Measurements from ENCODE around the gene MISP3.
A peak's percentile ranks its signal among the peaks of the same experiment; 100 is the strongest.

The MISP3 gene

GRCh38 chr19:14080887-14081796 is 8.6 kb downstream of the MISP3 start:
- DNase-seq (ENCODE audit: low spot score): peak; percentile 99

DNA sequence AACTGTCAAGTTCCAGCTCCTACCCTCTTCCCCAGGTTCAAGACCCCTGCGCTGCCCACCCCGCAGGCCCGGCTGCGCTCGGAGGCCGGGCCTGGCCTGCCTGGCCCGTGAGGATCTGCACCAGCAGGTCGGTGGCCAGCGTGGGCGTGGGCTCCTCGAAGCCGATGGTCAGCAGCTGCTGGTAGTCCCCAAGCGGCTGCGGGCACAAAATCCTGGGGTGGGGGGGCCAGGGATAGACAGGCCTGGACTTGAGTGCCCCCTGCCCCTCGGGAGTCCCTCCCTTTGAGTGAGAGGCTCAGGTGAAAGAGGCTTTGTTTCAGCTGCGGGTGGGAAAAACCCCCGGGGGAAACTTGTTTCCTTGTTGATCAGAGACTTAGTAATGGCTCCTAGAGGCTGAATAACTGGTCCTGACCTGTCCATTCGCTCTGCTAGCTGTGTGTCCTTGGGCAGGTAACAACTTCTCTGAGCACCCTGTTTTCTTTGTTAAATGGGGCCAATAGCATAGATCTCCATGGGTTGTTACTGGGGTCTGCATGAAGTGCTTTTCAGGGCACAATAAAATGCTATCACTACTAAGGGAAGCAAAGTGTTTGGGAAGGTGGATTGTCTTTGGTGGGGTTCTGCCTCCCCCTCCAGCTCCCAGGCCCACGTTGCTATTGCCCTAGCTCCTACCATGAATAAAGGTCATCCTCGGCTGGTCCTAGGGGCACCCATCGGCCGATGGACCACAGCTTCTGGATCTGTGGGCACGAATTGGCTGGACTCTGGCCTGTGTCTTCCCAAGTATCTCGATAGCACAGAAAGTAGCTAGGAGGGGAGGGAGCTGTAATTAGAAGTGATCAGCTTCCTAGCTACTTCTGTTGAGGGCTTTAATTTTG is 9.4 kb downstream of the MISP3 start:
- no peak for DNase-seq (ENCODE audit: low spot score)

DNA sequence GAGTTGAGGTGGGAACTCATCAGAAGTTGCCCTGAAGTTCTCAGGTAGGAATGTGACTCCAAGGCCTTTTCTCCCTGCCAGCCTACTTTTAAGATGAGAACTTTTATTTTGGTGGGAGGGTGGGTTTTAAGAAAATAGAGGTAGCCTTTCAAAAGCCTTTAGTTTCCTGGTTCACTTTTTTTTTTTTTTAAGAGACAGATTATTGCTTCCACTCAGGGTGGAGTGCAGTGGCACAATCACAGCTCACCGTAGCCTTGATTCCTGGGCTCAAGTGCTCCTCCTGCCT is 10.0 kb downstream of the MISP3 start:
- DNase-seq (ENCODE audit: low spot score): no peak

- DNase-seq (ENCODE audit: low spot score): no peak
Measured at GRCh38 chr19:14085309-14085995, 12.9 kb downstream of the MISP3 start, which contains the start of gene C19orf67. C19orf67 (minus strand) TSS chr19:14085783; CDS start chr19:14085627, 156 bp downstream.

DNA sequence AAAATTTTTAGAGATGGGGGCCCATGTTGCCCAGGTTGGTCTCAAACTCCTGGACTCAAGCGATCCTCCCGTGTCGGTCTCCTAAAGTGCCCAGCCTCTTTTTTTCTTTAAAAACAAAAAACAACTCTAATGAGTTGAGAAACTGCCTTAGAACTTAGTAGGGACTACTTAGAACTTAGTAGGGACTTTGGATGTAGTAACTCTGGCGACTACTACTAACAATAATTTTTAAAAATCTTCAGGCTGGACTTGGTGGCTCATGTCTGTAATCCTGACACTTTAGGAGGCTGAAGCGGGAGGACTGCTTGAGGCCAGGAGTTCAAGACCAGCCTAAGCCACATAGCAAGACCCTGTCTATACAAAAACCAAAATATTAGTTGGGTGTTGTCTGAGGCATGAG is 13.5 kb downstream of the MISP3 start:
- DNase-seq (ENCODE audit: low spot score): no peak

- DNase-seq (ENCODE audit: low spot score): no peak
Measured at GRCh38 chr19:14088634-14089411, 16.2 kb downstream of the MISP3 start.

DNA sequence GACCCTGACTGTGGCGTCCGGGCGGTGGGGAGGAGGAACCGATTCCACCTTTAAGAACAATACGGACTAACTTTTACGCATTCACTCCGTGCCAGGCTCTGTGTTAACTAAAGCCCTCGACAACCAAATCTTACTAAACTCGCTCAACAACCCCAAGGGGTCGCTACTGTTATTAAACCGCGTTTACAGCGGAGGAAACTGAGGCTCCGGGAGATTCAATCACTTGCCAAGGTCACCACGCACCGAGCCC is 16.8 kb downstream of the MISP3 start:
- no peak for DNase-seq (ENCODE audit: low spot score)

DNA sequence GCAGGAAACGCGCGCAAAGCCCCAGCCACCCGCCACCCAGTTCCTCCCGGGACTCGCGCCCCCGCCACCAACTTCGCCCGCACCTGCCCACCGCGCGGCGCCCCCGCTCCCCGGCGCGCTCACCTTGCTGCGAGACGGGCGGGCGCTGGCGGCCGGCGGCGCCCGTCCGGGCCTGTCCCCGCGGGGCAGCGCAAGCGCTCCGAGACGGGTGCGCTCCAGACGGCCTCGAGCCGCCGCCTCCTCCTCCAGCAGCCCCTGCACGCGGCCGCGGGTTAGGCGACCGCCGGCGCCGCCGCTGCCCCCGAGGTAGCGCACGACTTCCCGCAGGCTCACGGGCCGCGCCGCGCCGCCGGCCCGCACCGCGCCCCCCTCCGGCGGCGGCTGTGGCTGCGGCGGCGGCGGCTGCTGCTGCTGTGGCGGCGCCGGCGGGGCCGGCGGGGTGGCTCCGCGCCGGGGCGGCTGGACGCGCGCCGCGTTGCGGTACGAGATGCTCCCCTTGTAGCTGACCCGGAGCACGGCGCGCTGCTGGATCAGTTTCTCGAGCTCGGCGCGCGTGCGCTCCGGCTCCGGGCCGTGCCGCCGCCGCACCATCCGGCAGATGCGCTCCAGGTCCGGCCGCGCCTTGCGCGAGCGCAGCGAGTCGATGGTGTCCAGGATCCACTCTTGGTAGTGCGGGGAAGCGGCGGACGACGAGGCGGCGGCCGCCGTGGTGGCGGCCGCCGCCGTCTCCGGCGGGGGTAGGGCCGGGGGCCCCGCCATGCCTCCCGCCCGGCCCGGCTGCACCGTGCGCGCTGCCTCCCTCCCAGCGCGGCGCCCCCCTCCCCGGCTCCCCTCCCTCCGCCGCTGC is 17.3 kb downstream of the MISP3 start:
- DNase-seq (ENCODE audit: low spot score): peak; percentile 75

- DNase-seq (ENCODE audit: low spot score): peak; percentile 83
Measured at GRCh38 chr19:14090509-14091080, 18.0 kb downstream of the MISP3 start, which contains the start of gene SAMD1. SAMD1 (minus strand) TSS chr19:14090751.

DNA sequence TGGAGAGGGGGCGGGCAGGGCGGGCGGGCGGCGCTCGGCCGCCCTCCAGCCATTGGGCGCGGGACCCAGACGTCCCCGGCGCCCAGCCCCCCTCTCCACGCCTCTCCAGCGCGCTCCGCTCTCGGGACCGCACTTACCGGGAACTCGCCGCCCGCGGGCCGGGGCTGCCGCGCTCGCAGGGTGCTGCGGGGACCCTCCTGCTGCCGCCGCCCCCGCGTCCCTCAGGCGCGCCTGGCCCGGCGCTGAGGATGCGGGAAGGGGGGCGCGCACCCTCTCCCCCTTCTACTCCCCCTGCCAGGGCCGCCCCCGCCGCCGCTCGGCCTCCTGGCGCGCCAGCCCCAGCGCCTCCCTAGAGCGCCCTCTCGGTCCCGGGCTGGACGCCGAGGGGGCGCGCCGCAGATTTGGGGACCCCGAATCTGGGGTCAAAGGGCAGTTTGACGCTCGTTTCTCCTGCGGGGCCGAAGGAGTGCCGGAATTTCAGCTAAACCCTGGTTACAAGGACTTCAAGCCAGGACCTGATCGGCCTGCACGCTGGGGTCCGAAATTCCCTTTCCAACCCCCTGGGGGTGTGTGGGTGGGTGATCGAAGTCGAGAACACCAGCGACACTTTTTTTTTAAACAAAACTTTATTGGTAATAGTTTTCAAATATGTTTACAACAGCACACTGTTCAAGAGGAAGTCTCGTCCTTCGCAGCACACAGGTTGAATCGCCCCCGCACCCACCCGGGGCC is 18.7 kb downstream of the MISP3 start:
- DNase-seq (ENCODE audit: low spot score): peak; percentile 78

- DNase-seq (ENCODE audit: low spot score): no peak
Measured at GRCh38 chr19:14091813-14092462, 19.4 kb downstream of the MISP3 start.

DNA sequence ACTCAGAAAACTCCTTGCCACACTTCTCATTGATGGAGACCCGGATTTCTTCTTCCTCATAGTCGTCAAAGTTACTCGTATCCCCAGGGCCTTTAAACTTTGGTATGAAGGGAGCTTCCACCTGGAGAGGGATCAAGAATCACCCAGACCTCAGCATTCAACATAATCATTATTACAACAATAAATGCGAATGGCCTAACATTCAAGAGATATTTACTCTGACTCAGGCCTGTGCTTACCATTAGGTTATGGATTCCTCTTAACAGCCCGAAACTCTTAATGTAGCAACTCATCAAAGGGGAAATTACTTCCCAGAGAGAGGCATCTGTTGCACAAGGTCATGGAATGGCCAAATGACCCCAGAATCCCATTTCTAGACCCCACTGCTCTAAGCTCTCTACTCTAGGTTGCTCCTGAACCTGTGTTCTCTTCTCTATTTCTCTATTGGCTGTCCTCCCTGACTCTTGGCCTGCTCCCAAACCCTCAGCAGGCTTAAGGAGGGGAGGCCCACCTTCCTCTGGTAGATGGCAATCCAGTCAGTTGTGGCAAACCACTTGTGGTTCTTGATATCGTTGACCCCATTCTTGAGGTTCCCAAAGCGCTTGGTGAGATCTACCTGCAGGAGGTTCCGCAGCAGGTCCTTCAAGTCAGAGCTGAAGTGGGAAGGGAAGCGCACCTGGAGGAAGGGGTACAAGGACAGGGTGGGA is 20.7 kb downstream of the MISP3 start:
- no peak for DNase-seq (ENCODE audit: low spot score)

DNA sequence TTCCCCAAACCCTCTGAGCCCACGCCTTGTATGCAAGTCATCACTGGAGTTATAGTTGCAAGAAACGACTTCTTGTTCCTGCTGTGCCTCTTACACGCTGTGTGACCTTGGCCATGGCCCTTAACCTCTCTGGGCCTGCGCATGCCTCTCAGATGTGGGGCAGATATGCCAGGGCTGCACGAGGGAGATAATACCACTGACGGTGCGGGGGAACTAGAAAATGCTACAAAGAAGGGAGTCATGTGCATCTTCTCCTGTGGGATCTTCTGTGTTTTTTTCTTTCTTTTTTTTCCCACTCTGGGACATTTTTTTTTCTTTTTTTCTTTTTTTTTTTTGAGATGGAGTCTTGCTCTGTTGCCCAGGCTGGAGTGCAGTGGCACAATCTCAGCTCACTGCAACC is 22.3 kb downstream of the MISP3 start:
- no peak for DNase-seq (ENCODE audit: low spot score)

DNA sequence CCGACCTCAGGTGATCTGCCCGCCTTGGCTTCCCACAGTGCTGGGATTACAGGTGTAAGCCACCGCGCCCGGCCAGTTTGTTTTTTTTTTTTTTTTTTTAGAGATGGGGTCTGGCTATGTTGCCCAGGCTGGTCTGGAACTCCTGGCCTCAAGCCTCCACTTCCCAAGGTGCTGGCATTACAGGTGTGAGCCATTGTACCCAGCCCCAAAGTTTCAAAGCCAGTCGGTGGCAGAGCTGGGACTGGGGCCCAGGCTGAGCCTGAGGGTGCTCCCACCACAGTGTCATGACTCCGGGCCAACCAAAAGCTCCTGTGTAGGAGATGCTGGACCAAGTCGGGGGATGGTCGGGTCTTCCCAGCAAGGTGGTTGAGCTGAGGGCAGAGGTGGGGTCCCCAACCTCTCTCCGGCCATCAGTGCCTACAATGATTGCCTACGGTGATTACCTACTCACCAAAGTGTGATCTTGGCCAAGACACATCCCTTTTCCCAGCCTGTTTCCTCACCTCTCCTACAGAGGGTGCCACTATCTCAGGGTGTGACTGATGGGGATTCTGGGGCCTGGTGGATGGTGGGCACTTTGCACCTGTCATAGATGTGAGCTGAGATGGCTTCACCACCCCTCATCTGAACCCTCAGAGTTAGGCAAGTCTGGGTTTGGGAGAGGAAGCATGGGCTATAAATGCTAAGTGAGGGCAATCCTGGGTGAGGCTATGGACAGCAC is 23.8 kb downstream of the MISP3 start:
- DNase-seq (ENCODE audit: low spot score): no peak

GRCh38 chr19:14097532-14098151 is 25.1 kb downstream of the MISP3 start:
- no peak for DNase-seq (ENCODE audit: low spot score)

- no peak for DNase-seq (ENCODE audit: low spot score)
Measured at GRCh38 chr19:14101003-14101545, 28.5 kb downstream of the MISP3 start.

DNA sequence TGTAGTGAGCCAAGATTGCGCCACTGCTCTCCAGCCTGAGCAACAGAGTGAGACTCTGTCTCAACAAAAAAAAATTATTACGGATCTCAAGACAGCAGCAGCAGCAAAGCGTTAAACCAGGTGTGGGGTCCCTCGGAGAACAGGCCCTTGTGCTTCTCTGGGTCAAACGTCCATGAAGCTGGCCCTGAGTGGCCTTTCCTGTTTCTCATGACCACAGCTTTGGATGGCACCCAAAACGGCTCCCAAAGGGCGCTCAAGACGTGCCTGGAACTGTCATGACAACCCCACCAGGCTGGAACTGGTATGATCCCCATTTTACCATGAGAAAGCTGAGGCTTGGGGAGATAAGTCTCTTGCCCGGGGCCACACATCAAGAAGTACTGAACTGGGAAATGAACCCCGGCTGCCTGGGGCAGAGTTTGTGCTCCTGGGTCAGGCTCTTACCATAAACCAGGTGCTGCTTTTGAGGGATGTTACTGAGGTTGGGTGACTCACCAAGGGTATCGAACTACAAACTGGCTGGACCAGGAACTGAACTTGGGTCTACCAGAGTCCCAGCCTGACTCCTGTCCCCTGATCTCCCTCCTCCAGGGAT is 29.6 kb downstream of the MISP3 start:
- DNase-seq (ENCODE audit: low spot score): no peak

All from hepatic stellate cell (primary cell).